Inferior parietal cortex (tissue), 1 donor: Measurements from ENCODE around the gene HOXB1.

Experiments used
- DNase-seq: peaks from one replicate; pipeline ENCODE4 v3.0.0-alpha.2; 2016; ENCODE audit errors: extremely low spot score

Gene HOXB1

GRCh38 chr17:48567646-48568354, 37.0 kb upstream of the HOXB1 start:
- no peak for DNase-seq

- no peak for DNase-seq
These were observed 36.4 kb upstream of the HOXB1 start for GRCh38 chr17:48567209-48567608.

- DNase-seq: no peak
These were observed 35.9 kb upstream of the HOXB1 start for GRCh38 chr17:48566717-48567116.

DNA sequence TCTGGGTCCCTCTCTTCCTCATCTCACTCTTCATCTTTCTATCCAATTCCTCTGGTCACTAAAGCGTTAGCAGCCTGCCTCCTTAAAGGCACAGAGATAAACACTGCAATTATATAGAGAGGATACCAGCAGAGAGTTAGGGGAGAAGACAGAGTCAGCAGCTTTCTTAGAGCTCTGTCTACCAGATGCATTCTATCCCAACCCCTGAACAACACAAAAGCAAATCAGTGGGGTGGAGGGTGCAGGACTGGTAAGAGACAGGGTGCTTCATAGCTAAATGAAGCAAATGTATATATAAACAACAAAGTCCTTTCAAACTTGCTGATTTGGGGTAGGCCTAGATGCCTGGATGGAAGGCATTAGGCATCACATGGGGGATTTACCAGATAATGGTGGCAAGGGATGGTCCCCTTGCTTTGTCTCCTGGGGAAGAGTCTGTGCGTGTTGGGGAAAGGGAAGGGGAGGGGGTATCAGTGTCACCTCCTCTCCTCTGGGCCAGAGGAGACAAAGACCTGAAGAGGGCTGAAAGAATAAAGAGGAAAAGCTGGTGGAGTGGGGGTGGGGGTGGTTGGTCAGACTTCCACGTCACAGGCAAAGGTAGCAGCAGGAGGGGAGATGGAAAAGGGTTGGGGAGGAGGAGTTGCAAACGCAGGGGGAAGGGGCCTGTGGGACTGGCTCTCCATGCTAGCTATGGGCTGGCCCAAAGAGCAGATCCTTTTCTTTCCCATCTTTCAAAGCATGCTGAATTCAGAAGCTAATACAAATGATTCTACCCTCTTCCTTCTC, 35.3 kb upstream of the HOXB1 start:
- no peak for DNase-seq

DNA sequence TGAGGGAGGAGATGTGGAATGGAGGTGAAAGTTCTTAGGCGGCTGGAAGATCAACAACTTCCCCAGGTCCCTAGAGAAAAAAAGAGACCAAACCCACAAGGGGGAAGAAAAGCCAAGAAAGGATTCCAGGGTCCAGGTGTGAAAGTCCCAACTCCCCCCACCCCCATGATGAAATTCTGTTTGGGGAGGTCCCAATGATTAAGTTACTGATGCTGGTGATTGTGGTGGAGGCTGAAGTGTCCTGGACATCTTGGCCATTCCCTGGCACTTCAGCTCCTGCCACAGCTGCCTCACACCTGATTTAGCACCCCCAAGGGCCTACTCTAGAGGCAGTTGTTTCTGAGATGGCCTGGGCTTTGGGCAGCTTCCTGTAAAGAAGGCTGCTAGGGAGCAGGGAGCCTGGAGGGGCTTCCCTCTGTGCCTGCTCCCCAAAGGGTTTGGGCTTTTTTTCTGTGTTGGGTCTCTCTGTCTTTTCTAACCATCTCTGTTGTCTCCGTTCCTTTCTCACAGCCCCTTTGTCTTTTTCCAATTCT, 34.3 kb upstream of the HOXB1 start:
- no peak for DNase-seq

GRCh38 chr17:48564188-48565021, 33.6 kb upstream of the HOXB1 start:
- DNase-seq: no peak

- no peak for DNase-seq
These were observed 33.0 kb upstream of the HOXB1 start for GRCh38 chr17:48563867-48564187.

- no peak for DNase-seq
These were observed 32.6 kb upstream of the HOXB1 start for GRCh38 chr17:48563385-48563838.

DNA sequence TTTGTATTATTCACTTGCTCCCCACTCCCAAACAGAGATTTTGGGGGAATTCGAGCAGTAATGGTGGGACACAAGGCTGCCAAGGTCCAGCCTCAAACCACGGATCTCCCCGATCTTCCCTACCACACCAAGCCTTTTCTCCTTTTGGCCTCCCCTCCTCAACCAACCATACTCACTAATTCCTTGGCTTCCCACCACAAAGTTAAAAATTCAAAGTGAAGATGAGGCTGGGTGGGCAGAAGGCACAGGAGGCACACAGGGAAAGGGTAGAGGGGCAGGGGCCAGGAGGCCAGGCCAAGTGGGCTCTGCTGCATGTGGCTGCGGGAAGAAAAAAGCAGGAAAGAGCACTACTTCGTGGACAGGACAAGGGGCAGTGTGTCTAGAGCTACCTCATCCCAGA, 32.1 kb upstream of the HOXB1 start:
- no peak for DNase-seq

DNA sequence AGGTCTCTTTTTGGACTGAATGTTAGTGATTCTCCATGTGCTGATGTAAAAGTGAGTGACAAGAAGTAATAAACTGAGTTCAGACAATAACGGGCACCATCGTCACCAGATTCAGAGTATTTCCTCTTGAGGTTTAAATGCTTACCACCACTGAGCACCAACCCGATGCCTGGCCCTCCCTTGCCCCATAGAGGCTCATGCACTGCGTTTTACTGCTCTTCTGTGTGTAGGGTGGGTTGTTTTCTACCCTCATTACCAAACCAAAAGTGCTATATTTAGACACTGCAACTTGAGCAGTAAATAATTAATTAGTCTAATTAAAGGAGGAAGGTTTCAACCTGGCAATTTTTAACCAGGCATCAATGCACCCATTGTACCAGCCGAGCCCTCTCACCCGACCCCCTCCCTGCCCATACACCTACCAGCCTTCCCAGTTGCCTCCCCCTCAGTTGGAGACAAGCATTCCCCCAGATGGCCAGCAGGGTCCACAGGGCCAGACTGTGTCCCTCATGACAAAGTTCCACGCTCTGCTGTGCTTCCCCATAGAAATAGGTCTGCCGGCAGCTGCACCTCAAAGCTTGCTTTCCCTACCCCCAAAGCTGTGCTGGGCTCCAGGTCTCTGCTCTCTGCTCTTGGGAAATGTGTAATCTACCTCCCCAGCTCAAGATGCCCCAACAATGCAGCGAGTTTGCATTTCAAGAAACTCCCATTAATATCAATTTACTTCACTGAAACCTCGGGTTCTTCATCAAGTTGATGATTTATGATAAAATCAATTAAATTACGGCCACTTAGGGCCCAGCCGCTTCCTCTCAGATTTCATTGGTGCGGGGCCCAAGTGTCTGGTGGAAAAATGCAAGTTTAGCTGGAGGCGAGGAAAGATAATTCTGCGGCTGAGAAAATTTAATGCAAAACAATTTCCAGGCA, 31.3 kb upstream of the HOXB1 start:
- no peak for DNase-seq

DNA sequence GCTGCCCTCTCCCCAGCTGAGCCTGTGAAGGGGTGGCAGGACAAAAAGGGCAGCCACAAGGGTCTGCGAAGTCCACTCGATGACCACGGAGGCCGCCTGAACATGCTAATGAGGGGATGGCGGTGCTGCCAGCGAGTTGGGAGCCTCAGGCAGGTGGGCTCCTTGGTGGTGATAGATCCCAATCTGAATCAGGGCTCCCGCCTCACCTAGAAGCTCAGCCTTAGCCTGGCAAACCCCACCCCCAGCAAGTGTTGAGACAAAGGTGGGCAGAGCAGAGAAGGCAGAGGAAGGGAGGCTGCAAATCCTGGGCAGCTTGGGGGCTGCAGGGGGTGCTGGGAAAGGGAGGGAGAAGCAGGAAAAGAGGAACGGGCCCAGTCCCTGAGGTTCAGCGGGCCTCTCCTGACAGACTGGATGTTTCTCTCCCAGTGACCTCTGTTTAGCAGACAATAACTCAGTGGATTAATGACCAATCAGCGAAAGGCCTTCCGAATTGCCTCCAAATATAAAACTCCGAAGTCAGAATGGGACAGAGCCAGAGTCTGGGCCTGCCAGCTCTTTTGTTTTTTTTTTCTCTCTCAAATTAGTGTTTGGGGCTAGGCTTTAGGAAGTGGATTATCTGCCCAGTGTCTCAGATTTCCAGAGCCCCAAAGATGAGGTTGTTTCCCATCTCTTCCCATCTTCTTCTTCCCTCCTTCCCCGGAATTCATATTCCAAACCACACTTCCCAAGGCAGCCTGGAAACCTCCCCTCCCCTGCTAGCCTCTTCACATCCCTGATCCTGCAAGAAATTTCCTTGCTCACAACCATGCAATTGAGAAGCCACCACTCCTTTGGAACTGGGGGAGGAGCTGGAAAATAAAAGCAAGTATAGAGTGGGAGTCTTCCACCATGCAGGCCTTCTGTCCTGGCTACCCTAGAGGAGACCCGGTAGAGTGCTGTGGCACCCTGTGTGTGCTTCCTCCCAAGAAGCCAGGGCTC, 29.3 kb upstream of the HOXB1 start:
- DNase-seq: no peak

DNA sequence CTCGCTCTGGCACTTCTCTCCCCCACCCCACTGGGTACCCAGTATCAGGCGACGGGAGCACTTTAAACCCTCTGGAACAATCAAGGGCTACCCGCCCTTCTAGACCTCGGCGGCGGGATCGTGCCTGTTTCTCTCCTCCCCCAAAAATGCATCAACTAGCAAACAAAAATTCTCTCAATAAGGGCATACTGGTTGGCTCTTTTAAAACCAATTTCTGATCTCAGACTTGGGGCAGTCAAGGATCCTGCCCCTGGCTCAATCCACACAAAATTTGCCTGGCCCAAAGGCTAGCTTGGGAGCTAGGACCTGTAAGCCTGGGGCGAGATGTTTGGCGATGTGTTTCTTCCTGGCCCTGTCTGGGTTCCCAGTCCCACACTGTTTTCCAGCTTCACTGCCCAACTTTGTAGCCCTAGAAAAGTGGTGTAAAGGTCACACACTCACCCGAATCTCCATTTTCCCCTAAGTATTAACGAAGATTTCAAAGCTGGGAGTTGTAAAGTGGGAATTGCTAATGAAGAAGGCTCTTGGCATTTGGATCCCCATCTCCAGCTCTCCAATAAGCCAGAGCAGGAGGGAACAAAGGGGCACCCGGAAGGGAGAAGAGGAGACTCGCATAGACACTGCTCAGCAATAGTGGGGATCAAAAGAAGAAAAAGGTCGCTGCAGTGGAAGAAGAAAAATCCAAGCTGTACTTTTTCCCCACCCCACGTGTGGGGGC, 28.5 kb upstream of the HOXB1 start:
- DNase-seq: no peak

DNA sequence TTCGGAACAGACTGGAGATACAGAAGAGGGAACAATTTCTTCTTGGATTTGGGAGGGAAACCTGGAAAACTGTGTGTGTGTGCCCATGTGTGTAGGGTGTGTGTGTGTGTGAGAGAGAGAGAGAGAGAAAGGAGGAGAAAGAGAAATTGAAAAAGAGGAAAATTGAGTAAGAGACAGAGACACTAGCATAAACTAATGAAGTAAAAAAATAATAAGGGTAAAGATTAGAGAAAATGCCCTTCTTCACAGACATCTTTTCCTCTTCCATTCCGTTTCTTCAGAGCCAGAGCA, 28.0 kb upstream of the HOXB1 start:
- no peak for DNase-seq

GRCh38 chr17:48558057-48558830, 27.4 kb upstream of the HOXB1 start:
- no peak for DNase-seq

DNA sequence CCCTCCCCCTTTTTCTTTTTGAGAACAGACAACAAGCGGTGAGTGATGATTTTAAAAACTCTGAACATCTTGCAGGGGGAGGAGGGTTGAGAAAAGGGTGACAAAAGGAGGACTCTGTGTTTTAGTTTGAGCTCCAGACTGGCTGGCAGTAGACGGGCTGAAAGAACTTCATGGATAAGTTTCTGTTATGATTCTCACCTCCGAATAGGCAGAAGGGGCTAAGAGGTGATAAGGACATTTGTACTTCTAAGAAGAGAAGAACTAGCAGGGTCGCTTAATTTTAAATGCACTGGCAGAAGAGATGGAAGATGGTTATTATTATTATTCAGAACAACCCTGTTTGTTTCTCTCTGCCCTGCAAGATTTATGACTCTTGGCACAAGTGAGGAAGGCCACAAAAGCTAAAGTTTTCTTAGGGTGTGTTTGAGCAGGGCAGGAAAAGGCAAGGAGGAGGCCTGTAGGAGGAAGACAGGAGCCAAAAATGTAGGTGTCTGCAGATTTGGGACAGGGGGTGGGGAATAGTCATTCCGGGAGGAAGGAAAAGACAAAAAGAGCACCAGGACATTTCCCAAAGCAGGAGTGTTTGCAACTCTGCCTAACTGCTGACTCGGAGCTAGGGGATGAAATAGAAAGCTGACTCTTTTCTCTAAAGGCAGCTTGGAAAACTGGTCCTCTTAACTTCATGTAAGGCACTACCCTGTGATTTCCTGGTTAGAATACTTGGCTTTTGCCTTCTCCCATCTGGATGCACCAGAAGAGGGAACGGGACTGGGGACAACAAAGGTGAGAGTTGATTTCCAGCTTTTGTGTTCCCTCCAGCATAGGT, 26.0 kb upstream of the HOXB1 start:
- DNase-seq: no peak

GRCh38 chr17:48556229-48556575, 25.4 kb upstream of the HOXB1 start:
- DNase-seq: no peak

- DNase-seq: no peak
These were observed 24.7 kb upstream of the HOXB1 start for GRCh38 chr17:48555258-48556228.
